Hepatocyte (in vitro differentiated cells): ENCODE measurements around the gene PHACTR1.

Source experiments
- EZH2 ChIP-seq: fragments of 200-600 bp; sonication (generic); IDR thresholded peaks from 2 replicates; pipeline ENCODE4 v1.6.1; 2016; ENCODE audit warnings: antibody characterized with exemption, mild to moderate bottlenecking, borderline replicate concordance
- EZH2phosphoT487 ChIP-seq: fragments of 200-600 bp; sonication (generic); IDR thresholded peaks from one replicate; pipeline ENCODE4 v1.6.1; 2018; ENCODE audit warnings: antibody characterized with exemption, mild to moderate bottlenecking, low read depth, moderate library complexity; ENCODE audit not compliant: unreplicated experiment, severe bottlenecking
- TF ChIP-seq, protein P1 (sequence below): fragments of 200-600 bp; sonication (generic); IDR thresholded peaks from 2 replicates; pipeline ENCODE4 v1.5.1; 2016; ENCODE audit warnings: antibody characterized with exemption, mild to moderate bottlenecking; ENCODE audit not compliant: poor library complexity

DNA sequence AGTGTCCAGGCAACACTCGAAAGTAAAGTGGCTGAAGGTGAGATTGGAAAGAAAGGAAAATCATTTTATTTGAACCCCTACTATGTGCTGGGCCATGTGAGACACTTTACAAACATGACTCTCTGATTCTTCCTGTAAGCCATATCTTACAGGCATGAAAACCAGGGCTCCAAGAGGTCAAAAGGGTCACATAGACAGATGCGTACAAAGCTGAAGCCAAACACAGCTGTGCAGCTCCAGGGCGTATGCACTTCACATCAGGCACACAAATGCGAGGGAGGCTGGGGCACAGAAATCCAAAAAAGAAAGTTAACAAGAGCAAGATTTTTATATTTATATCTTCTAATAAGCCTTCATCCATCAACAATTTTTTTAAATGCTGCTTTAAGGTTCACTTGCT lies 176.5 kb downstream of the PHACTR1 start:
- TF ChIP-seq, protein P1, sequence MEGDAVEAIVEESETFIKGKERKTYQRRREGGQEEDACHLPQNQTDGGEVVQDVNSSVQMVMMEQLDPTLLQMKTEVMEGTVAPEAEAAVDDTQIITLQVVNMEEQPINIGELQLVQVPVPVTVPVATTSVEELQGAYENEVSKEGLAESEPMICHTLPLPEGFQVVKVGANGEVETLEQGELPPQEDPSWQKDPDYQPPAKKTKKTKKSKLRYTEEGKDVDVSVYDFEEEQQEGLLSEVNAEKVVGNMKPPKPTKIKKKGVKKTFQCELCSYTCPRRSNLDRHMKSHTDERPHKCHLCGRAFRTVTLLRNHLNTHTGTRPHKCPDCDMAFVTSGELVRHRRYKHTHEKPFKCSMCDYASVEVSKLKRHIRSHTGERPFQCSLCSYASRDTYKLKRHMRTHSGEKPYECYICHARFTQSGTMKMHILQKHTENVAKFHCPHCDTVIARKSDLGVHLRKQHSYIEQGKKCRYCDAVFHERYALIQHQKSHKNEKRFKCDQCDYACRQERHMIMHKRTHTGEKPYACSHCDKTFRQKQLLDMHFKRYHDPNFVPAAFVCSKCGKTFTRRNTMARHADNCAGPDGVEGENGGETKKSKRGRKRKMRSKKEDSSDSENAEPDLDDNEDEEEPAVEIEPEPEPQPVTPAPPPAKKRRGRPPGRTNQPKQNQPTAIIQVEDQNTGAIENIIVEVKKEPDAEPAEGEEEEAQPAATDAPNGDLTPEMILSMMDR = no peak
- TF ChIP-seq EZH2phosphoT487 (no peak), EZH2 (no peak)
